ENCODE results near the gene CTNNBL1.
"Not testable (repeated sequence)": the region's sequence is repeated elsewhere in the genome, so short reads cannot be mapped to it uniquely, and the experiment has no call there.

Gene CTNNBL1

GRCh38 chr20:37700301-37700700 lies 6.5 kb downstream of the CTNNBL1 start:
- no peak overlapping the region for H3K27ac ChIP-seq
- H3K36me3 ChIP-seq: no peaks in the 10 kb centered on the region; the same call in 1 of the 2 replicates
- TF ChIP-seq CTCF (IDR thresholded peaks at IDR 0.05; ENCODE audit: low read depth, low read length): no peak
- no peak for DNase-seq
- H3K9me3 ChIP-seq (ENCODE audit: severe bottlenecking): no peaks in the 10 kb centered on the region
- H3K27me3 ChIP-seq (ENCODE audit: insufficient read depth, low read depth, severe bottlenecking): no peaks in the 10 kb centered on the region
- H3K4me3 ChIP-seq (ENCODE audit: low read depth, low read length): no peak overlapping the region

DNA sequence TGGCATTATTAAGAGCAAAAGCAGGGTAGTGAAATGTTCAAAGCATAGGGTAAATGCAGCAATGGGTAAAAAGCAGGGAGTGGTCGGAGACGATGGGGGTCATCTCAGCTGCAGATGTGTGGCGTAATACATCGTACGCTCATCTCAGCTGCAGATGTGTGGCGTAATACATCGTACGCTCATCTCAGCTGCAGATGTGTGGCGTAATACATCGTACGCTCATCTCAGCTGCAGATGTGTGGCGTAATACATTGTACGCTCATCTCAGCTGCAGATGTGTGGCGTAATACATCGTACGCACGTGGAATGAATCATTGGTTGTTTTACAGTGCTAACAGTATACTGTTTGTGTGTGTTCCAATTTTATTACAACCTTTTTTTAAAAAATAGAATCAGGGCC lies 7.8 kb downstream of the CTNNBL1 start:
- H3K9me3 ChIP-seq (ENCODE audit: severe bottlenecking); H3K36me3 ChIP-seq; H3K27me3 ChIP-seq (ENCODE audit: insufficient read depth, low read depth, severe bottlenecking); H3K4me3 ChIP-seq (ENCODE audit: low read depth, low read length); DNase-seq; H3K27ac ChIP-seq: not testable (repeated sequence)

- no peak overlapping the region for H3K27ac ChIP-seq
- DNase-seq: no peak
- H3K27me3 ChIP-seq (ENCODE audit: insufficient read depth, low read depth, severe bottlenecking): no peaks in the 10 kb centered on the region
- no peak for TF ChIP-seq CTCF (IDR thresholded peaks at IDR 0.05; ENCODE audit: low read depth, low read length)
- no peaks in the 10 kb centered on the region for H3K9me3 ChIP-seq (ENCODE audit: severe bottlenecking)
- no peaks in the 10 kb centered on the region for H3K36me3 ChIP-seq
- H3K4me3 ChIP-seq (ENCODE audit: low read depth, low read length): no peak overlapping the region
These were observed 8.7 kb downstream of the CTNNBL1 start for GRCh38 chr20:37702403-37703034.

- no peaks in the 10 kb centered on the region for H3K9me3 ChIP-seq (ENCODE audit: severe bottlenecking)
- no peak overlapping the region for H3K27ac ChIP-seq
- DNase-seq: no peak
These were observed 9.4 kb downstream of the CTNNBL1 start for GRCh38 chr20:37703035-37703845.

DNA sequence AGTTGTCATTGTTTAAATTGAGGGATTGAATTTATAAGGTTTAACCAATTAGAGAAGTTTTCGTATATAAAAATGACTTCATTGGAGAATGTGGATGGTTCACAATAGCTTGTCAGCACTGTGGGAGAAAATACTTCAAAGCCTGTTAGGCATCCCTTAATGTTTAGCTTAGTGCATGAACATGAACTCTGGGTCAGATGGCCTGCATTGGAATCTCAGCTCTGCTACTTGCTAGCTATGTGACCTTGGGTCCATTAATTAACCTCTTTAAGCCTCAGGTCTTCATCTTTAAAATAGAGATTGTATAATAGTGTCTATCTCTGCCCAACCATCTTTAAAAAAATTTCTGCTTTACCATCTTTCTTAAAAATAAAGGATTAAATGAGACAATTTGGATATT lies 11.1 kb downstream of the CTNNBL1 start:
- H3K27me3 ChIP-seq (ENCODE audit: insufficient read depth, low read depth, severe bottlenecking): no peaks in the 10 kb centered on the region
- no peak overlapping the region for H3K4me3 ChIP-seq (ENCODE audit: low read depth, low read length)
- H3K27ac ChIP-seq: no peak overlapping the region
- DNase-seq: no peak
- TF ChIP-seq CTCF (IDR thresholded peaks at IDR 0.05; ENCODE audit: low read depth, low read length): no peak
- H3K36me3 ChIP-seq: no peaks in the 10 kb centered on the region
- H3K9me3 ChIP-seq (ENCODE audit: severe bottlenecking): no peaks in the 10 kb centered on the region

More at GRCh38 chr20:37703035-37703845, 9.4 kb downstream of the CTNNBL1 start:
- H3K36me3 ChIP-seq: no peaks in the 10 kb centered on the region
- H3K27me3 ChIP-seq (ENCODE audit: insufficient read depth, low read depth, severe bottlenecking): no peaks in the 10 kb centered on the region
- no peak for TF ChIP-seq CTCF (IDR thresholded peaks at IDR 0.05; ENCODE audit: low read depth, low read length)
- H3K4me3 ChIP-seq (ENCODE audit: low read depth, low read length): no peak overlapping the region

DNA sequence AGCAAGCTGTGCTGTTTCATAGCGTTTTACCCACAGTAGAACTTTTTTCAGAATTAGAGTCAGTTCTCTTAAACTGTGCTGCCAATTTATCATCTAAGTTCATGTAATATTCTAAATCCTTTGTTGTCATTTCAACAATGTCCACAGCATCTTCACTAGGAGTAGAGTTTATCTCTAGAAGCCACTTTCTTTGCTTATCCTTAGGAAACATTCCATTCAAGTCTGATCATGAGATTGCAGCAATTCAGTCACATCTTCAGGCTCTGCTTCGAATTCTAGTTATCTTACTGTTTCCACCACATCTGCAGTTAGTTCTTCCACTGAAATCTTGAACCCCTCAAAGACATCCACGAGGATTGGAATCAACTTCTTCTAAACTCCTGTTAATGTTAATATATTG lies 12.5 kb downstream of the CTNNBL1 start:
- DNase-seq: no peak
- Histone ChIP-seq H3K36me3 (no peaks in the 10 kb centered on the region), H3K27me3 (ENCODE audit: insufficient read depth, low read depth, severe bottlenecking) (no peaks in the 10 kb centered on the region), H3K9me3 (ENCODE audit: severe bottlenecking) (no peaks in the 10 kb centered on the region), H3K27ac (no peak overlapping the region), H3K4me3 (ENCODE audit: low read depth, low read length) (no peak overlapping the region)
- no peak for TF ChIP-seq CTCF (IDR thresholded peaks at IDR 0.05; ENCODE audit: low read depth, low read length)

All from WERI-Rb-1 (cell line).